ENCODE data around the gene SYT7. TPM values are rescaled to one million over a fixed set of nuclear protein-coding genes. Genes with fewer than 3 reads are reported as not detected.

The SYT7 gene
- total RNA-seq, 1 donor, result 0.43 TPM

DNA sequence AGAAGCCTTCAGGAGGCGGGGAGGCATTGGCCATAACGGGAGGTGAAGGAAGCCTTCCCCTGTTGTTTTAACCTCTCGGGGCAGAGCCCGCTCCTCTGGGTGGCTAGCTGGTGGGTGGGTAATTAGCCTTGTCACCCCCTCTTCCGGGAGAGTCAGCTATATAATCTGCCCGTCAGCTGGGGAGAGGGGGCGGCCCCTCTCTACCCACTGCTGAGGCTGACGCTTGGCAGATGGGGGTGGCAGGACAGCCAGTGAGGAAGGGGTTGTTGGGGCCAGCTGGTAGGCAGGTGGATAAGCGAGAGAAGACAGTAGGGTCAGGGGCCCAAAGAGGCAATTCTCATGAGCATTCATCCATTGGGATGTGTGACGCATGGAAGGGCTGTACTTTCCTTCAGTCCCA lies 33.0 kb upstream of the SYT7 start:
- TF ChIP-seq, protein P1, sequence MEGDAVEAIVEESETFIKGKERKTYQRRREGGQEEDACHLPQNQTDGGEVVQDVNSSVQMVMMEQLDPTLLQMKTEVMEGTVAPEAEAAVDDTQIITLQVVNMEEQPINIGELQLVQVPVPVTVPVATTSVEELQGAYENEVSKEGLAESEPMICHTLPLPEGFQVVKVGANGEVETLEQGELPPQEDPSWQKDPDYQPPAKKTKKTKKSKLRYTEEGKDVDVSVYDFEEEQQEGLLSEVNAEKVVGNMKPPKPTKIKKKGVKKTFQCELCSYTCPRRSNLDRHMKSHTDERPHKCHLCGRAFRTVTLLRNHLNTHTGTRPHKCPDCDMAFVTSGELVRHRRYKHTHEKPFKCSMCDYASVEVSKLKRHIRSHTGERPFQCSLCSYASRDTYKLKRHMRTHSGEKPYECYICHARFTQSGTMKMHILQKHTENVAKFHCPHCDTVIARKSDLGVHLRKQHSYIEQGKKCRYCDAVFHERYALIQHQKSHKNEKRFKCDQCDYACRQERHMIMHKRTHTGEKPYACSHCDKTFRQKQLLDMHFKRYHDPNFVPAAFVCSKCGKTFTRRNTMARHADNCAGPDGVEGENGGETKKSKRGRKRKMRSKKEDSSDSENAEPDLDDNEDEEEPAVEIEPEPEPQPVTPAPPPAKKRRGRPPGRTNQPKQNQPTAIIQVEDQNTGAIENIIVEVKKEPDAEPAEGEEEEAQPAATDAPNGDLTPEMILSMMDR (IDR thresholded peaks at IDR 0.05; ENCODE audit: insufficient read depth, low read depth, low read length), result no peak
- H3K4me3 ChIP-seq (ENCODE audit: low read depth, low read length), result no peak overlapping the region
- DNase-seq (ENCODE audit: low read depth), result no peak

DNA sequence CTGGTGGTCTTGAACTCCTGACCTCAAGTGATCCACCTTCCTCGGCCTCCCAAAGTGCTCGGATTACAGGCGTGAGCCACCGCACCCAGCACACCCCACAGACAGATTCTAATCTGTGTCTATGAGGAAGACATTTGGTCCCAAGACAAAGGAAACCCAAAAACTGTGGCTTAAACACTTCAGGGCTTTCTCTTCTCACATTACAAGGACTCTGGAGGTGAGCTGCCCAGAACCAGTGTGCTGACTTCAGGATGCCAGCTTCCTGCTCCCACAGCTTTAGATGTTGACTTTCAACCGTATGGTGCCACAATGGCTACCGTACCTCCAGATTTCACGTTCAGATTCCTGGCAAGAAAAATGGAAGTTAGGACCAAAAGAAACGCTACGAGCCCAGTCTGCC lies 32.2 kb upstream of the SYT7 start:
- TF ChIP-seq, protein P1 (IDR thresholded peaks at IDR 0.05; ENCODE audit: insufficient read depth, low read depth, low read length), result no peak
- no peak for DNase-seq (ENCODE audit: low read depth)
- no peak overlapping the region for H3K4me3 ChIP-seq (ENCODE audit: low read depth, low read length)

DNA sequence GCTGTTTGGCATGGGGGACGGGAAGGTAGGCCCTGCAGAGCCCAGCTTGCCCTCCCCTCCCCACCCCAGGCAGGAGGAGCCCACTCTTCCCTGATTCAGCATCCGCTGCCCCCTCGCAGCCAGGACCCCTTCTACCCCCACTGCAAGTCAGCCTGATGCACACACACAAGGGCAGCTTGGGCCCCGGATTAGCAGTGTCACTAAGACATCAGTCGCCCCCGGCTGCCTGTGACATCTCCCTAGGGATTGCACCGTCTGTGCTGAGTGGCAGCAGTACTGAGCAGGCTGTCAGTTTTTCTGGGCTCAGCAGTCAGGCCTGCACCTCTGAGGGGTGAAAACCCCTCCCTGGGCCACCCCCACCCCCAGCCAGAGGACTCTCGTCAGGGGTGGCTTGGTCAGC lies 30.4 kb upstream of the SYT7 start:
- no peak for DNase-seq (ENCODE audit: low read depth)
- TF ChIP-seq, protein P1 (IDR thresholded peaks at IDR 0.05; ENCODE audit: insufficient read depth, low read depth, low read length), result no peak
- no peak overlapping the region for H3K4me3 ChIP-seq (ENCODE audit: low read depth, low read length)

DNA sequence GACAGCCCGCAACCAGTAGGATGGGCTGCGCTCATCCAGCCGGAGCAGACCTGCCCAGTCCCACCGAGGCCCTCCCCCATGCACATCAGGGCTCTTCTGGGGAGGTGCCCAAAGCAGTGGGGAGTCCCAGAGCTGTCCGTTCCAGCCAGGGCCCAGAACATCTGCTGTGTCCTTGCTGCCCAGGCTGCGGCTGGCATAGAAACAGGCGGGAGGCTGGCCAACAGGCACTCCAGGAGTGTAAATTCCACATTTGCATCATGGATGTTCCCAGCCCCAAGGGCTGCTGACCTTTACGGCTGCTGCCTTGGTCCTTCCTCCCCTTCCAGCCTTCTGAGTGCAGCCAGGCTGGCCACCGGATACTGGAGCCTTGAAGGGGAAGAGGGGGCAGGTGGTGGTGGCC lies 30.0 kb upstream of the SYT7 start:
- no peak overlapping the region for H3K4me3 ChIP-seq (ENCODE audit: low read depth, low read length)
- TF ChIP-seq, protein P1 (IDR thresholded peaks at IDR 0.05; ENCODE audit: insufficient read depth, low read depth, low read length), result no peak
- DNase-seq (ENCODE audit: low read depth), result no peak

DNA sequence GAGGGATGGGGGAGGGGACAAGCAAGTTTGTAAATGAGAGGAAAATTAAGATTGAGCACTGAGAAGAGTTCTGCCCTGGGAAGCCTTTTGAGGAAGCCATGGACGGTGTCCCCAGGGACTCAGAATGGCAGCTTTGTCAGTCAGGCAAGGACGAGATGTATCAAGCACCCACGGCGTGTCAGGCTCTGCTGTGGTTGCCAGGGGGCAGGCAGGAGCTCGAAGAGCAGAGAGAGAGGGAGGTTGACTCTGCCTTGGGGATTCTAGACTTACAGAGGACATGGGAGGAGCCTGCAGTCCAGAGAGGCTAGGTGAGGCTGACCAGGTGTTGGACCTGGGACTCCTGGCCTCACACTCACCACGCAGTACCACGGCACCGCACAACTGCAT lies 29.1 kb upstream of the SYT7 start:
- TF ChIP-seq, protein P1 (IDR thresholded peaks at IDR 0.05; ENCODE audit: insufficient read depth, low read depth, low read length), result peak; percentile 24
- no peak for DNase-seq (ENCODE audit: low read depth)
- no peak overlapping the region for H3K4me3 ChIP-seq (ENCODE audit: low read depth, low read length)

DNA sequence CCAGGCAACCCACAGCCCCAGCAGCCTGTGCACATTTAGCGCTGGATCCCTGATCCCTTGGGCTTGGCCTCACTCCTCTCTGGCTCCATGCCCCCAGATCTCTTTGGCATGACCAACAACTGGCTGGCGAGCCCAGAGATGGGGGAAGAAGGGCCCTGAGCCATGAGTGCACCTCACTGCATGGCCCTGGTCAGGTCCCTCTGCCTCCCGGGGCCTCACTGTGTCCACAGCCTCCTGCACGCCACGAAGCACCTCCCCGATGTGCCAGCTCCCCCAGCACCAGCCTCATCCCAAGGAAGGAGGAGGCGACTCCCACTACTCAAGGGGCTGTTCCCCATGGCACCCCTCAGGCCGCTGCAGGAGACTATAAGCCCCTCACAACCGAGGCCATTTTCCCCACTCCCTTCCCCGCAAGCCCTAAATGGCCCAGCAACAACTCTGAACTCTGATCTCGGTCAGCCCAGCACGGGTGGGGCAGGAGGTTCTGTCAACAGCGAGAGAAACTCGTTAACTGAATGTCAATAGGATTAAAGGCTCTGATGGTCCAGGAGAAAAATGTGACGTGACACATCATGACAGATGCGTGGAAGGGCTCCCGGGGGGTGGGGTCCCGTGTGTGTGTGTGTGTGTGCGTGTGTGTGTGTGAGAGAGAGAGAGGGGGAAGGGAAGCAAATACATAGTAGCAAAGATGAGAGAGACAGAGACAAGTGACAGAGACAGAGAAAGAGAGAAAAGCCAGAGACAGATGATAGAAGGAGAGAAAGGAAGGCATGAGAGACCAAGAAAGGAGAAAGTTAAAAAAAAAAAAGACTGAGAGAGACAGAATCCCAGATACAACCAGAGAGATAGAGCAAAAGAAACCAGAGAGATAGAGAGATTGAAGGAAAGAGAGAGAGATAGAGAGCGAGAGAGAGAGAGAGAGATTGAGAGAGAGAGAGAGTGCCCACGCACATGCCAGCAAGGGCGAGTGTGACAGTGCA lies 28.4 kb upstream of the SYT7 start:
- TF ChIP-seq, protein P1 (IDR thresholded peaks at IDR 0.05; ENCODE audit: insufficient read depth, low read depth, low read length), result no peak
- no peak for DNase-seq (ENCODE audit: low read depth)
- H3K4me3 ChIP-seq (ENCODE audit: low read depth, low read length), result no peak overlapping the region
